HTERT RPE-1 (cell line): ENCODE measurements around the gene CLCN6.

Experiments
- in situ Hi-C: fragments of 300-500 bp; cut with MboI; formaldehyde crosslinking; loops from 4 replicates; pipeline ENCODE4 v1.14.3; 2020; ENCODE audit warnings: low sequenced_read_pairs

Gene CLCN6

GRCh38 chr1:11778844-11779623 lies 27.0 kb upstream of the CLCN6 start:
- in situ Hi-C loops = no loop called here

DNA sequence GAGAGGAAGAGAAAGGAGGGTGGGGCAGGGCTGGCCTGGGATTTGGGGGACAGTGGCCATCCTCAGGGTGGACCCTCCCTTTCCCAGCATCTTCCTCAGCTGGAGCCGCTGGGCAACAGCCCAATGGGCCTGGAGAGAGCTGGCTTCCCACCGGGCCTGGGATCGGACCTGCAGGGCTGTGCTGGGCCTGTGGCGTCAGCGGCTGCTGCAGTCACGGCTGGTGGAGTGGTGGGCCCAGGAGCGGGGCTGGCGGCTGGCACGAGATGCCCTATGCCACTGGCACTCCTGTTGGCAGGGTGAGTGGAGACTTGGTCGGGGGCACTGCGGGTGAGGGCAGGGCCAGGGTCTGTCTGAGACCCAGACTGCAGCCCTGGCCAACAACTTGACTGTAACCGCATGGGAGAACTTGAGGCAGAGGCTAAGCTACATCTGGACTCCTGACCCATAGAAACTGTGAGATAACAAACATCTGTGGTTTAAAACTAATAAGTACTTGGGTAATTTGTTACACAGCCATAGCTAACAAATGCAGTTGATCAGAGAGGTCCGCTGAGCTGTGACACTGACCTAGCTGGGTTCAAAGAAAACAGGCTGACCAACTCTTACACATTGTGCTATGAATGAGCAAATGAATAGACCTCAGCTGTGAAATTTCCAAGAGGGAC lies 26.1 kb upstream of the CLCN6 start:
- in situ Hi-C loops = no loop called here

DNA sequence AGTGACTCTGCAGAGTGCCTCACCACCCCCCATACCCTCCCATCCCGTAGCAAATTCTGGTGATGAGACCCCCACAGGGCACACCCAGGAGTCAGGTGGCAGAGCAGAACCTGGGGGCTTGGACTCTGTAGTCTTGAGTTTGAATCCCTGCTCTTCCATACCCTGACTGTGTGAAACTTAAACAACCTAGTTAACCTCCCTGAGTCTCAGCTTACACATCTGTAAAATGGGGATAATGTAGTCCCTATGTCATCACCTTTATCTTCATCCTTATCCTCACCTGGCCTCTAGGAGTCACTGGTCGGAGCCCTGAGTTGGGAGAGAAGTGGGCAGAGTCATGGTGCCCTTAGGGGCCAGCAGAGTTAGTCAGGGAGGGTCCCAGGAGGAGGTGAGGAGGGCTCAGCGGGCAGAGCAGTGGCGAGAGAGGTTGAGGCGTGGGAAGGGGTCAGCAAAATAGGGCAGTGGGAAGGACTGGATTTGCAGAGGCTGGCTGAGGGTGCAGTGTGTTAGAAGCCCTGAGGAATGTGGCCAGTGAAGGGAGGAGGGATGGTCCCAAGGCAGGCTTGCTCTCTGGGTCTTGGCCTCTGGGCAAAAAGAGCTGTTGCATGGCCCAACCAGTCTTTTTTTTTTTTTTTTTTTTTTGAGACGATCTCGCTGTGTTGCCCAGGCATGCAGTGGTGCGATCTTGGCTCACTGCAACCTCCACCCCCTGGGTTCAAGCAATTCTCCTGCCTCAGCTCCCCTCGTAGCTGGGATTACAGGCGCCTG lies 25.4 kb upstream of the CLCN6 start:
- in situ Hi-C loops = no loop called here

- in situ Hi-C loops = no loop called here
Observed at GRCh38 chr1:11781297-11781696, 24.7 kb upstream of the CLCN6 start.

DNA sequence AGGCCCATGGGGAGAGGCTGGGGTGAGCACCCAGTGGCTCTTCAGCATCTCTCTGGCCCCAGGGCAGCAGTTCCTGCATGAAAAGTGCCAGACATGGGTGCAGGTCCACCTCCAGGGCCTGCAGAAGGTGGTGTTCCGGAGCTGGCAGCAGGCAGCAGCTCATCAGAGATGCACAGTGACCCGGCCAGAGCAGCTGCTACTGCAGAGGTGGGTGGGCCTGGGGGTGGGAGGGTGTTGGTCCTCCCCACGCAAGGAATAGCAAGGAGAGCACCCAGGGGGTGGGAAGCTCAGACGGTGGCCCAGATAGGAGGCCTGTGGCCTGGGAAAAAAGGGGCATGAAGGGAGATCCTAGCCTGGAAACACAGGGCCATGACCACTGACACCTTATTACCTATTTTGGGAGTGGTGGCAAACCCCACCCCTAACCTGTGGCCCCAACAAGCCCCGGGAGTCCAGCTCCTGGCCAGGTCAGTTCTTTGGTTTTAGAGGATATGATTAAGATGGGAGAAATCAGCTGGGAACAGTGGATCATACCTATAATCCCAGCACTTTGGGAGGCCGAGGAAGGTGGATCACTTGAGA lies 23.8 kb upstream of the CLCN6 start:
- in situ Hi-C loops = no loop called here

DNA sequence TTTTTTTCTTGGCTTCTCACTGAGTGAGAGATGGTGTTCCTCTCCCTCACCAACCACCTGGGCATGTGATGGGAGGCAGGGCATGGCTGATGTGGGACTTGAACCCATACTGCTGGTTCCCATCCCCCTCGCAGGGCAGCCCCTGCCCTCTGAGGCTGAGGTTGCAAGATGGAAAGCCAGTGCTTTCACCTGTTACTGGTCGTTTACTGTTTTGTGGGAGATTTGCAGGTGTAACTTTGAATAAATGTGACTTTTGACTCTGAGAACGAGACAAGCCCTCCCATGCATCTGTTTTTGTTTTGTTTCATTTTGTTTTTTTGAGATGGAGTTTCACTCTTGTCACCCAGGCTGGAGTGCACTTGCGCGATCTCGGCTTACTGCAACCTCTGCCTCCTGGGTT lies 22.4 kb upstream of the CLCN6 start:
- in situ Hi-C loops = no loop called here

DNA sequence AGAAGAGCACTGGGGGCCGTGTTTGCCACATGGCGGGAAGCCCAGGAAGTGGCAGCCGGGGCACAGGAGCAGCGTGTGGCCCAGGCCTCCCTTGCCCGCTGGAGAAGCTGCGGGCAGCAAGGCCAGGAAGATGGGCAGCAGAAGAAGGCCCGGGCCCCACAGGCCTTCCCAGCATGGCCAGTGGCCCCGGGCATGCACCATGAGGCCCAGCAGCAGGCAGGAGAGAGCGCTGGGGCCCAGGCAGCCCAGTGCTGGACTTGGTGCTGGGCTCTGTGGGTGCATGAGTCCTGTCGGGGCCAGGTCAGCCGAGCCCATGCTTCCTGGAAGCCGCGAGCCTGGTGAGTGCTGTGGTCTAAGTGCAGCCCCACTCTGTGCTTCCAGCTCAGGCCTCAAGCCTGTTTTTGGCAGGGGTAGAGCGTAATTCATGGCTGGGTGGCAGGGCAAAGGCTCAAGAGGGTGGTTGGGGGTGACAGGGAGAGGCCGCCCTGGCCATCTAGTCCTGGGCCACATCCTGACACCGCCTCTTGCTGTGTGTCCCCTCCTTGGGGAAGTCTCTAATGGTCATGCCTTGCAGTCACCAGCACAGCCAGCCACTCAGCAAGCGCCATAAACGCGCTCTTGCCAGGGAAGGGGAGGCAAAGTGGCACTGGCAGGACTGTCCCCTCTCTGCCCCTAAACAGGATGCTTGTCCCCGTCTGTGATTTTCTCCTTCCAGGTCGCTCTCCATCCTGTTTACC lies 21.6 kb upstream of the CLCN6 start:
- in situ Hi-C loops = no loop called here

- in situ Hi-C loops = no loop called here
Observed at GRCh38 chr1:11784993-11785769, 20.8 kb upstream of the CLCN6 start.

DNA sequence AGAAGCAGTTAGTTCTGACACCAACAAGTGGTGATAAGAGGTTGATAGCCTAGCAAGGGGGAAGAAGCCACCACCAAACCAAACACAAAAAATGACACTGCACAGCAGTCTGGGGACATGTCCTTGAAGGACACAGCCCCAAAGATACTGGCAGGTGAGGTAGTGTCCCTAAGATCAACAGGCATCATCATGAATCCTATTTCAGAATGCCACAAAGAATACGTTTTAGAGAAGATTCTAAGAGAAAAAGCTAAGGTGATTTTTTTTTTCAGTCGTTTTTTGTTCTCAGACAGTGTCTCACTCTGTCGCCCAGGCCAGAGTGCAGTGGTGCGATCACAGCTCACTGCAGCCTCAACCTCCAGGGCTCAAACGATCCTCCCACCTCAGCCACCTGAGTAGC lies 19.8 kb upstream of the CLCN6 start:
- in situ Hi-C loops = no loop called here

GRCh38 chr1:11787251-11787803 lies 18.7 kb upstream of the CLCN6 start:
- in situ Hi-C loops = no loop called here

DNA sequence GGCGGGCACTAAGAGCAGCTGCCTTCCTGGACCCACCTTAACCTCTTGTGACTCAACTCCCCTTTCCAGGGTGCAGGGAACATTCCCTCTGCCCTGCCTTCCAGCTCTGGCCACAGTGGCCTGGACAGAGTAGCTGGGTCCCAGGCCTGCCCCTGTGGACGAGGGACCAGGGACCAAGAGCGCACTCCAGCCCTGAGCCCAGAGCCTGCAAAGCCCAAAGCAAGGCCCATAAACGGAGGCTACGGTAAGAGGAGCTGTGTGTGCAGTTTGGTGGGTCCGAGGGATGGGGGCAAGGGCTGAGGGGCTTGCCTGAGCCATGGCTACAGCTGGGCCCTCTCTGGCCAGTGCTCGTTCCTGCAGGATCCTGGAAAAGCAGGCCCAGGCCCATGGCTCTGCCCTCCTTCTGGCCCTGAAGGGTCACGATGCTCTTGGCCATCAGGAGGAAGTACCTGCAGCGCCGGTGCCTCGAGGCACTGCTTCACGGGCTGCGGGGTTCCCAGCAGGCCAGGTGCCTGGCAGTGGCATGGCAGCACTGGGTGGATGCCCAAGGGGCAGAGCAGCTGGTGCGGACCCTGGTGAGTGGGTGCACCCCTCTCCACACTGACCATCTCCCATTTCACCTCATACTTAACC lies 18.1 kb upstream of the CLCN6 start:
- in situ Hi-C loops = no loop called here

GRCh38 chr1:11788549-11789053 lies 17.4 kb upstream of the CLCN6 start:
- in situ Hi-C loops = no loop called here

GRCh38 chr1:11789126-11790067 lies 16.6 kb upstream of the CLCN6 start:
- in situ Hi-C loops = no loop called here

DNA sequence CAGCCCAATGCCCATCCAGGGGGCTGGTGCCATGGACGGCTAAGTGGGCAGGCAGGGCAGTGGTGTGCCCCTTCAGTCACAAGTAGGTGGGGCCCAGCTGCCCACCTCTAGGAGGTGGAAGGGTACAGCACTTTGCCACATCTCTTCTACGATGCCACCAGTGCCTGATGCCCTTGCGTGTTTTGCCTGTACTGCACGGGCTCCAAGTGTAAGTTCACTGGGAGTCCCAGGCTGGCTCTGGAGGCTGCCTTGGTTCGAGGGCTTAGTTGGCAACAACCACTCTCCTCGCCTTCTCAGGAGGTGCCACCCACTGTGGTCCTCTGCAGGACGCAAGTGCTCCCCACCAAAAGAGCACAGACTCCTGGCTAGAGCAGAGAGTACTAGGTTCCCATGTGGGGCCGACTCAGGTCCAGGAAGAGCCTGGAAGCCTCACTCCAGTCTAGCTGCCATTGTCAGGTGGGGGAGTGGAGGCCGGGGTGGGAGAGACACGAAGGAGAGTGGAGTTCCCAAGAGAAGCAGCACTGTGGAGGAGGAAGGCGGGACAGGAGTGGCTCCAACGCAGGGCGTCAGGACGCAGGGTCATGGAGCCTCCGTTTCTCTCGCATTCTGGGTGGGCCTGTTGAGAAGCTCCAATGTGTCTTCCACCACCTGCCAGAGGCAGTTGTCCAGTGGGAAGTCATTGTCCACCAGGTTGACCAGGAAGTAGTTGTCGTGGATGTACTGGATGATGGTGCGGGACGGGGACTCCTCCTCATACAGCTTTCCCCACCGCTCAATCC lies 15.7 kb upstream of the CLCN6 start:
- in situ Hi-C loops = no loop called here

GRCh38 chr1:11790880-11791715 lies 14.9 kb upstream of the CLCN6 start:
- in situ Hi-C loops = no loop called here

DNA sequence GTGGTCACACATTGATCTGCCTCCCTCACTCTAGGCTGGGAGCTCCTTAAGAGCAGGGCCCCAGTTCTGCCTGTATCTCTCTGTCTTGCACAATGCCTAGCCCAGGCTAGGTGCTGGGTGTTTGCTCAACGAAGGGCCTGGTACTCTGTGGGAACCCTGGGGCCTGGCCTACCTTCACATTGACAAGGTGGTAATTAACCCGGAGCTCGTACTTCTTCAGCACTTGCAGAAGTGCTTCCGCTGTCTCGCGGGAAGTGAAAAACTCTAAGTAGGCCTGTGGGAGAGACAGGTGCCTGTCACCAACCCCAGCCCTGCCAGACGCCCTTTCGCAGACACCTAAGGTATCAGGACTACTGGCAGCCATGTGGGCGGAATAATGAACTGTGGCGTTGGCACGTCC lies 13.9 kb upstream of the CLCN6 start:
- in situ Hi-C loops = no loop called here
